Measurements from ENCODE around the gene COA4. TPM values are rescaled to one million over a fixed set of nuclear protein-coding genes. Genes with fewer than 3 reads are reported as not detected.

The COA4 gene
- total RNA-seq, 1 donor from 2014 or later: 41.6 TPM

DNA sequence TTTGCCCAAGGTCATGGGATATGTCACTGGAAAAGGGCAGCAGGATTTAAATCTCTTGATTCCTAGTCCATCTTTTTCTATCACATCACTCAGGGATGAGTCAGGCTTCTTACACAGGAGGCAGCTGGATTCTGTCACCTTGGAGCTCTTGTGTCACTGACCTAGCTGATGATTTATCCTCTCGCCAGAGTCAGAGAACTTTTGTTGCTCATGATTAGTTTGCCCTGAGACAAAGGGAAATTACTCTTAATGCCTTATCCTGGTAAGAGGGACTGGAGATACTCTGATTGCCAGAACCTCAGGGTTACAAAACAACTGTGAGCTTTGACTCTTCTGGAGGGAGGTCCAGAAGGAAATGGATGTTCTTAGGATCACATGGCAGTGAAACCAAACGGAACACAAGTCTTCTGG lies 10.1 kb downstream of the COA4 start:
- ATAC-seq (peak in 1 of 2 donors; percentile 47), DNase-seq (no peak)
- Histone ChIP-seq H3K4me1 (peaks cover 3% of the 10 kb centered on the region), H3K4me3 (no peak overlapping the region), H3K36me3 (peaks cover 39% of the 10 kb centered on the region), H3K27ac (no peak overlapping the region), H3K9me3 (no peaks in the 10 kb centered on the region), H3K27me3 (ENCODE audit: low read depth) (no peaks in the 10 kb centered on the region)
- intact Hi-C loops (cut with DNase I): no loop called here
- TF ChIP-seq, protein P1, sequence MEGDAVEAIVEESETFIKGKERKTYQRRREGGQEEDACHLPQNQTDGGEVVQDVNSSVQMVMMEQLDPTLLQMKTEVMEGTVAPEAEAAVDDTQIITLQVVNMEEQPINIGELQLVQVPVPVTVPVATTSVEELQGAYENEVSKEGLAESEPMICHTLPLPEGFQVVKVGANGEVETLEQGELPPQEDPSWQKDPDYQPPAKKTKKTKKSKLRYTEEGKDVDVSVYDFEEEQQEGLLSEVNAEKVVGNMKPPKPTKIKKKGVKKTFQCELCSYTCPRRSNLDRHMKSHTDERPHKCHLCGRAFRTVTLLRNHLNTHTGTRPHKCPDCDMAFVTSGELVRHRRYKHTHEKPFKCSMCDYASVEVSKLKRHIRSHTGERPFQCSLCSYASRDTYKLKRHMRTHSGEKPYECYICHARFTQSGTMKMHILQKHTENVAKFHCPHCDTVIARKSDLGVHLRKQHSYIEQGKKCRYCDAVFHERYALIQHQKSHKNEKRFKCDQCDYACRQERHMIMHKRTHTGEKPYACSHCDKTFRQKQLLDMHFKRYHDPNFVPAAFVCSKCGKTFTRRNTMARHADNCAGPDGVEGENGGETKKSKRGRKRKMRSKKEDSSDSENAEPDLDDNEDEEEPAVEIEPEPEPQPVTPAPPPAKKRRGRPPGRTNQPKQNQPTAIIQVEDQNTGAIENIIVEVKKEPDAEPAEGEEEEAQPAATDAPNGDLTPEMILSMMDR (IDR thresholded peaks at IDR 0.05): no peak

DNA sequence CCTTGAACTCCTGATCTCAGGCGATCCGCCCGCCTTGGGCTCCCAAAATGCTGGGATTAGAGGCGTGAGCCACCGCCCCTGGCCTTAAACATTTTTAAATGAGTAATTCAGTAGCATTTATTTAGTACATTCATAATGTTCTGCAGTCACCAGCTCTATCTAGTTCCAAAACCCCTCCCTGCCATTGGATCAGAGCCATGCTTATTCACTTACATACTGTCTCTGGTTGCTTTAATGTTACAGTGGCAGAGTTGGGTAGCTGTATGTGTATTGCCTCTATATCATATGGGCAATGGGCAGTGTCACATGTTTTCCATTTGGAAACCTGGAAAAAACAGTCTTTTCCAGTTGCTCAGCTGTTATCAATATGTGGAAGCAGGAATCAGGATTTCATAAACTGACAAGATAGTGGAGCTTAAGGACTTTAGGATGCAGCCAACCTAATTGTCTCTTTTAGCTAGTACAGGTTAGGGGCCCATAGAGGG lies 10.5 kb downstream of the COA4 start:
- TF ChIP-seq, protein P1 (IDR thresholded peaks at IDR 0.05): no peak
- Histone ChIP-seq H3K27me3 (ENCODE audit: low read depth) (no peaks in the 10 kb centered on the region), H3K4me1 (peaks cover 3% of the 10 kb centered on the region), H3K27ac (no peak overlapping the region), H3K36me3 (peaks cover 39% of the 10 kb centered on the region), H3K4me3 (no peak overlapping the region), H3K9me3 (no peaks in the 10 kb centered on the region)
- no peak for DNase-seq
- intact Hi-C loops (cut with DNase I): no loop called here
- ATAC-seq: no peak

DNA sequence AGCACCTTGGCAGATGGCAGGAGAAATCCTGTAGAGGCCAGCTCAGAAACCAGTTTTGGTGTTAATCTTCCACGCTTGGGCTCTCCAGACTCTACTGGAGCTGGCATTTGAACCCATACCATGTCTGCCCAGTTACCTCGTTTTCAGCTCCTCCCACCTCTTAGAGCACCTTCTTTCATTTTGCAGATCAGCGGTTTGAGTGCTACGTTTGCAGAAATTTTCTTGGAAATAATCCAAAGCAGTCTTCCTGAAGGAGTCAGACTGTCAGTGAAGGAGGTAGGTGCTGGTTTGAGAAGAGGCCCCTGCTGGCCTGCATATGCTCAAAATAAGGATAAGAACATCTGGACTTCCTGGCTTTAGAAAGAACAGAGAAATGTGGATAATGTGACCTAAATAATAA lies 13.7 kb downstream of the COA4 start:
- no peak overlapping the region for H3K4me3 ChIP-seq
- no peaks in the 10 kb centered on the region for H3K27me3 ChIP-seq (ENCODE audit: low read depth)
- DNase-seq: no peak
- H3K27ac ChIP-seq: no peak overlapping the region
- intact Hi-C loops (cut with DNase I): no loop called here
- ATAC-seq: no peak
- peaks cover 45% of the 10 kb centered on the region for H3K36me3 ChIP-seq
- H3K4me1 ChIP-seq: peaks cover 3% of the 10 kb centered on the region
- H3K9me3 ChIP-seq: no peaks in the 10 kb centered on the region
- TF ChIP-seq, protein P1 (IDR thresholded peaks at IDR 0.05): no peak

DNA sequence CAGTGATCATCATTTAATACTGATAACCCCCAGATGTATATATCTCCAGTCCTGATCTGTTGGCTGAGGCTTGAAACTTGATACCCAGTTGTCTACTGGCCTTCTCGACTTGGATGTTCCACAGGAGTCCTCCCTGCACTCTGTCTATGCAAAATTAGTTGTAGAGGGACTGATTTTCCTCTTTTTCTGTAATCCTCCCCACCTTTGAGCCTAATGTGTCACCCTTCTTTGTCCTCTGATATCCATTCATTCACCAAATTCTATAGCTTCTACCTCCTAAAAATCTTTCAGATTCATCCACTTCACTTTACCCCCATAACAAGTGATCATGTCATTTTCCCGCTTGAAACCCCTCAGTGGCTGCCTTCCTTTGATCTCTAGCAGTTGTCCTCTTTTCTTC lies 16.4 kb downstream of the COA4 start:
- DNase-seq: no peak
- Histone ChIP-seq H3K4me3 (no peak overlapping the region), H3K4me1 (no peaks in the 10 kb centered on the region), H3K27ac (no peak overlapping the region), H3K36me3 (peaks cover 46% of the 10 kb centered on the region), H3K27me3 (ENCODE audit: low read depth) (no peaks in the 10 kb centered on the region), H3K9me3 (no peaks in the 10 kb centered on the region)
- intact Hi-C loops (cut with DNase I): no loop called here
- ATAC-seq: no peak
- TF ChIP-seq, protein P1 (IDR thresholded peaks at IDR 0.05): no peak

DNA sequence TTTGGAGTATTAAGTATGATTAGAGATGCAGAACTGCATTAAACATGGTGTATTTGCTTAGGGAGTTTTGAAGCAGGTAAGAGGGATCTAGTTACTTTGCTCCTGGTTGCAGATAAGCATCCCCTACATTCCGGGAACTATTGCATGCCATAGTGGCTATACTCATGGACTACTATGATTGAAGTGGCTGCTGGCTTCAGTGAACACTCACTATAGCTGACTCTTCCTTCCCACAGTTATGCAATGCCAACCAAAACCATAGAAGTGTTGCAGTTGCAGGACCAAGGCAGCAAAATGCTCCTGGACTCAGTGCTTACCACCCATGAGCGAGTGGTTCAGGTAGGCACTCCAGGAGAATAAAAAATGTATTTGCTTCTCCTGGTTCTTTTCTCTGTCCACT lies 17.0 kb downstream of the COA4 start:
- H3K4me1 ChIP-seq: no peaks in the 10 kb centered on the region

More for the DNA sequence above, 17.0 kb downstream of the COA4 start:
- intact Hi-C loops (cut with DNase I): no loop called here
- TF ChIP-seq, protein P1 (IDR thresholded peaks at IDR 0.05): no peak
- H3K27me3 ChIP-seq (ENCODE audit: low read depth): no peaks in the 10 kb centered on the region
- H3K36me3 ChIP-seq: peaks cover 47% of the 10 kb centered on the region
- DNase-seq (no peak), ATAC-seq (no peak)
- no peak overlapping the region for H3K27ac ChIP-seq
- H3K4me3 ChIP-seq: no peak overlapping the region
- H3K9me3 ChIP-seq: no peaks in the 10 kb centered on the region
